ENCODE measurements around the gene TSSK3.
A peak's percentile ranks its signal among the peaks of the same experiment; 100 is the strongest.

TSSK3 gene
- 0.19 to 0.71 (median 0.45) reads per million in 4 experiments for total RNA-seq

DNA sequence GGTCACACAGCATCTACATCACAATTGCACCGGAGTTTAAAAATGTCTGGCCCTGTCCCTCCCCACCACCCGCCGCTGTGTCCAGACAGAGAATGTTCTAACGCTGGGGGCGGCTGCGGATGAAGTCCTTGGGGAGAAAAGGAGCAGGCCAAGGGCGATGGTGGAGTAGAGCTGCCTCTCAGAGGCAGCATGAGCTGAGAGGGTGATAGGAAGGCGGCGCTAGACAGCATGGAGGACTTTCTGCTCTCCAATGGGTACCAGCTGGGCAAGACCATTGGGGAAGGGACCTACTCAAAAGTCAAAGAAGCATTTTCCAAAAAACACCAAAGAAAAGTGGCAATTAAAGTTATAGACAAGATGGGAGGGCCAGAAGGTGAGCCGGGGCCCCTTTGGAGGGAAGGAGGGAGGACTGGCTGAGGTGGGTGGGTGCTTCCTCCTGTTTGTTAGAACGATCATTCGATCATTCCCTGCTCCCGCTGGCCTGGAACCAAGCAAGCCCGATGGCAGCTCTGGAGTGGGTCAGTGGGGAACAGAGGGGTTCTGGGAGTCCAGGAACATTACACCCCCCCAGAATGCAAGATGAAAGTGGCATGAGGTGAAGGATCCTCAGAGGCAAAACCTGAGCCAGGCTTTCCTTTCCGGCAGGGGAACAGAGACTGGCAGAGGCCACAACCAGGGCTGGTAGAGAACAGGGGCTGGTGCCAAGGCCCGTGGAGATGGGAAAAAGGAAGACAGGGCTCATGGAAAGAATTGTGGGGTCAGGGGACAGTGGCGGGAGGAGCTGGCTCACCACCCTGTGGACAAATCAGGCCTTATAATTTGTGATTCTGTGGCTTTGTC lies at the start of gene TSSK3, which contains the start of gene FAM229A:
Gene TSSK3 (plus strand): TSS at position 66 of the 840 bp plus-strand sequence. CDS start 163 bp downstream, at position 229.
Gene FAM229A (minus strand): TSS at position 12 of the 840 bp plus-strand sequence. CDS start 394 bp downstream, outside the sequence.
- DNase-seq: no peak

DNA sequence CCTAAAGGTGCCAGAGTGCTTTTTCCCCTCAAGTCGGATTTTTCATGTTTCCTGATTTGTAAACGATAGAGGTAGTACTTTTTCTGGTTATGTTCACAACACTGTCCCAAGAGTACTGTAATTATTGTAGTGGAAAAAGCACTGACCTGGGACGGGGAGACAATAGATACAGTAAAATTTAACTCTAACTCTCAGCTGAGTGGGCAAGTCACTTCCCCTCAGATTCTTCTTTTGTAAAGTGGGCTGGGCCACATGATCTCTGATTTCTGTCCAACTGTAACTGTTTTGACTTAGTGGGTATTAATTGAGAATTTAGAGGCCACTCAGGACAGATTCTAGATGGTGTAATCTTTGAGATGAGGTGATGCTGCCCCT lies 45.4 kb upstream of the TSSK3 start:
- no peak for DNase-seq

DNA sequence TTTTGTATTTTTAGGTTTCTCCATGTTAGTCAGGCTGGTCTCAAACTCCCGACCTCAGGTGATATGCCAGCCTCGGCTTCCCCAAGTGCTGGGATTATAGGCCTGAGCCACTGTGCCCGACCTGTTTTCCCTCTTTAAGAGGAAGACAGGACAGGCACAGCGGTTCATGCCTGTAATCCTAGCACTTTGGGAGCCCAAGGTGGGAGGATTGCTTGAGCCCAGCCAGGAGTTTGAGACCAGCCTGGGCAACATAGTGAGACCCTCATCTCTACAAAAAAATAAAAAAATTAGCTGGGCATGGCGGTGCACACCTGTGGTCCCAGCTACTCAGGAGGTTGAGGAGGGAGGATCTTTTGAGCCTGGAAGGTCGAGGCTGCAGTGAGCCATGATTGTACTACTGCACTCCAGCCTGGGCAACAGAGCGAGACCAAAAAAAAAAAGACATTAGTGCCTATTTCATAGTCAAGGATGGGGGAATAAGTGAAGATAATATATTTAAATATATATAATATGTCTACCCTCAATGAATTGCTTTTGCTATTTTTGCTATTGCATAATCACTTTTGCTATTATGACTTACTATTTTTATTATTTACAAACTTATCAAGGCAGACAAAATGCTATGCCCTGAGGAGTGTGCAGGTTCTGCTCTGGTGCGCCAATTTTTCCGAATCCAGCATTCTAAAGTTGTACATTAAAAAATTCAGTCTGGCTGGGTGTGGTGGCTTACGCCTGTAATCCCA lies 44.0 kb upstream of the TSSK3 start:
- no peak for DNase-seq

GRCh38 chr1:32321712-32322291 lies 40.5 kb upstream of the TSSK3 start:
- DNase-seq: no peak

DNA sequence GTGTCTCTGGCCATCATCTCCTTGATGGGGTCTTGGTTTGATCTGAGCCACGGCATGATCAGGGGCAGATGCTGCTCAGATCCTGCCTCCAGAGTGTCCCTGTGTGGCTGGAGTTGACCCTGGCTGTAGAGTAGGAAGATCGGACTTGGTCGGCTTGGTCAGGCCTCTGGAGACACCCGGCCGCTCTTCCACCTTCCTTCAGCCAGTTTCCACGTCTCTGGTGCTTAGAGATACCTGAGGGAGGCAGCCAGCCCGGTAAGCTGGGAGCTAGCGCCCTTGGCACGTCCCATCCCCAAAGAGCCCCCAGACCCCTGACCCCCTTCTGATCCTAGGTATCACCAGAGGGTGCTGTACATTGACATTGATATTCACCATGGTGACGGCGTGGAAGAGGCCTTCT lies 35.1 kb upstream of the TSSK3 start:
- DNase-seq: no peak

- DNase-seq: no peak
These were observed 32.3 kb upstream of the TSSK3 start for GRCh38 chr1:32329931-32330466.

- no peak for DNase-seq
These were observed 31.7 kb upstream of the TSSK3 start for GRCh38 chr1:32330558-32331151.

- no peak for DNase-seq
These were observed 30.8 kb upstream of the TSSK3 start for GRCh38 chr1:32331549-32331948.

DNA sequence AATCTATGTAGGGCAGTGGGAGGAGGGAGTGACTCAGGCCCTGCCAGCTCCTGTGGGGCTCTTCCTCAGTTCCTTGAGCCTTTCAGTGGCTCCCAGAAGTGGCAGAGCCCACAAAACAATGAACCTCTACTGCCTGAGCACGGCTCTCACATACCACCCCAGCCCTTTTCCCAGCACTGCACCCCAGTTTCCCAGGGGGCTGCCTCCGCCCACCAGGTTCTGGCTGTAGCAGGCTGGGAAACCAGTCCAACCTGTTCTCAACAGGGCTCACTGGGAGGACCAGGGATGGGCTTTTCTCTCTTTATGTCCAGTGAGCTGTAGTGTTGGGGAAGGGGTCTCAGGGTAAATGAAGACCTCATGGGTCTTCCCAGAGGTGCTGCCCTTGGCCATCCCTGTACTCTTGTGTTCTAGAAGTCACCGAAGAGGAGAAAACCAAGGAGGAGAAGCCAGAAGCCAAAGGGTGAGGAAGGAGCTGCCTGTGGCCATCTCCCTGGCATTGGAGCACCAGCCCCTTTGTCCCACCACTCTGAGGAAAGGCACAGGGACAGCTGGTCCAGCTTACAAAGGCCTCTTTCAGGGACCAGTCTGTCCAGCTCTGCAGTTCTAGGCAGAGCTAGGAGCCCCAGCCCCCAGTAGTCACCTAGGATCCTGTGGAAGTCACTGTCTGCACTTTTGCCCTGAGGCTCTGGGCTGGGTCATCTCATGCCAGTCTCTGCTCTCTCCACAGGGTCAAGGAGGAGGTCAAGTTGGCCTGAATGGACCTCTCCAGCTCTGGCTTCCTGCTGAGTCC lies 29.9 kb upstream of the TSSK3 start:
- DNase-seq: no peak

GRCh38 chr1:32333251-32333963 lies 28.9 kb upstream of the TSSK3 start:
- DNase-seq: no peak

- DNase-seq: no peak
These were observed 28.0 kb upstream of the TSSK3 start for GRCh38 chr1:32334274-32334861.

GRCh38 chr1:32334864-32335534 lies 27.3 kb upstream of the TSSK3 start:
- peak; percentile 62 for DNase-seq

DNA sequence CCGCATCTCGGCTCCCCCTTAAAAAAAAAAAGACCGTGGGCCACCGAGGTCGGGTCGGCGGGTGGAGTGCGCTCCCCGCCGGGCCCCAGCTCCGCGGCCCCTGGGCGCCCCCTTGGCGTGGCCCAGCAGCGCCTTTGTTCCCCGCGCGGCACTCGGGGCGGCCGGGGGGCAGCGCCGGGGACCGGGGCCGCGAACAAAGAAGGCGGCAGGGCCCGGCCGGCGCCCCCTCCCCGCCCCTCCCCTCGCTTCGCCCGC lies 26.9 kb upstream of the TSSK3 start:
- DNase-seq: no peak

DNA sequence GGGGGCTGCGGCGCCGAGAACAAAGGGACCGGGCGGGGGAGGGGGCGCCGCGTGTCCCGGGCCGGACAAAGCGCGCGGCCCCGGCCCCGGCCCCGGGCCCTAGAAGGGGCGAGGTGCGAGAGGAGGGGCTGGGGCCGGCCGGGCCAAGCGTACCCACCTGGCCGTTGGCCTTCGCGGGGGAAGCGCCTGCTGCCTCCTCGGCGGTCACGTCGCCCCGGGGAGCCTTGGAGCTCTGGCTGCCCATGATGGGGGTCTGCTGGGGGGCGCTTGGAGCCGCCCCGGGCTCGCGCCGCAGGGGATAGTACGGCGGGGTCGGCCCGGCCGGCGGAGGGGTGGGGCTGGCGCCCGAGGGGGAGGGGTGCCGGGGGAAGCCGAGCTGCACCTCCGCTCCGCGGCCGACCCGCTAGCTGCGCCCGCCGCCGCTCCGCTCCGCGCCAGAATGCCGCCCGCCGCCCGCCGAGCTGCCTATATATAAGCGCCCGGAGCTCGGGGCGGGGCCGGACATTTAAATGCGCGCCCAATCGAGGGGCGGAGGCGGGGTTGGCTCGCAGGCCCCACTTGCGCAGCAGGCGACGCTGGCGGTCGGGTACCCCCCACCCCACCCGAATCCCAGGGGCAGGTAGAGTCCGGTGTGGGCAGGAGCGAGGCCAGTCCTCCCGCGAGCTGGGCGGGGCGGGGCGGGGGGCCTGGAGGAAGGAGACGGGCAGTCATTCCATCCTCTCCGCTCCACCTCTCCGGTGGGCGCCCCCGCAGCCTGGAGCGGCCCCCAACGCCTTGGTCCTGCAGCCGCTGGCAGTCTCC lies 26.3 kb upstream of the TSSK3 start, which contains the start of gene MARCKSL1:
Gene MARCKSL1 (minus strand): TSS at position 444 of the 801 bp plus-strand sequence. CDS start 200 bp downstream, at position 244.
- peak; percentile 85 for DNase-seq

GRCh38 chr1:32336591-32336932 lies 25.8 kb upstream of the TSSK3 start:
- no peak for DNase-seq

- DNase-seq: peak; percentile 22
These were observed 25.2 kb upstream of the TSSK3 start for GRCh38 chr1:32336963-32337675.

GRCh38 chr1:32337855-32338636 lies 24.3 kb upstream of the TSSK3 start:
- DNase-seq: no peak

DNA sequence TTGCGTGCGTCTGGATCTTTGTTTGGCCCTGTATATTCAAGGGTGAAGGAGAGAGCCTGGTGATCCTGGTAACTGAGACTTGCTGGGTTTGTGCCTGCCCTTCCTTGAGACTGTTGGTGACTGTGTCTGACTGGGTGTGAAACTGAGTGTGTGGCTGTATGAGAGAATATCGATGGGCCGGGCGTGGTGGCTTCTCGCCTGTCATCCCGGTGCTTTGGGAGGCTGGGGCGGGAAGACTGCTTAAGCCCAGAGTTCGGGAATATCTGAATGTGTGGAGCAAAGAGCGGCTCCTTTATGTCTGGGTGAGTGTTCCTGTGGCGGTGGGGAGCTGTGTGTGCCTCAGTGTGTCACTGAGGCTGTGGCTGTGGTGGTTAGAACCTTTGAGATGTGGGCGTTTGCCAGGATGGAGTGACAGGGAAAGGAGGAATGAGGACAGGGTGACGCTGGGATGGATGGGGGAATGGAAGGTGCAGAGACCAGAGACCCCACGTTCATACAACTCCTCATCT lies 23.6 kb upstream of the TSSK3 start:
- no peak for DNase-seq

All from effector CD8-positive, alpha-beta T cell (primary cell).